GM23338 (cell line): ENCODE measurements around the gene TDP2. TPM values are rescaled to one million over a fixed set of nuclear protein-coding genes. Genes with fewer than 3 reads are reported as not detected.

ENCODE experiments used
- ATAC-seq: fragments of 200-7000 bp; cut with Tn5 transposase; 3 replicates; pipeline ENCODE4 v1.9.1; 2020
- DNase-seq: peaks from one replicate; pipeline ENCODE4 v3.0.0-alpha.2; 2015; ENCODE audit warnings: low spot score
- H2AFZ ChIP-seq: fragments of 200-600 bp; sonication (generic); 2 replicates; pipeline ENCODE4 v1.8.0; 2016; ENCODE audit warnings: antibody characterized with exemption, mild to moderate bottlenecking, moderate library complexity
- H3F3A ChIP-seq: fragments of 200-600 bp; sonication (generic); replicated peaks from 2 replicates; pipeline ENCODE4 v1.8.0; 2017; ENCODE audit warnings: antibody characterized with exemption, mixed run types, low read depth
- H3K27ac ChIP-seq: fragments of 200-600 bp; sonication (generic); 2 replicates; pipeline ENCODE4 v1.6.1; 2016; ENCODE audit warnings: low read depth
- H3K27me3 ChIP-seq: fragments of 200-600 bp; sonication (generic); 2 replicates; pipeline ENCODE4 v1.8.0; 2016; ENCODE audit warnings: mild to moderate bottlenecking, mixed run types, moderate library complexity; ENCODE audit not compliant: insufficient read depth
- H3K36me3 ChIP-seq: fragments of 200-600 bp; sonication (generic); 2 replicates; pipeline ENCODE4 v1.8.0; 2016; ENCODE audit warnings: mild to moderate bottlenecking; ENCODE audit not compliant: insufficient read depth
- H3K4me1 ChIP-seq: fragments of 200-600 bp; sonication (generic); 2 replicates; pipeline ENCODE4 v1.8.0; 2016; ENCODE audit warnings: mild to moderate bottlenecking, moderate library complexity; ENCODE audit not compliant: insufficient read depth
- H3K4me2 ChIP-seq: fragments of 200-600 bp; sonication (generic); 2 replicates; pipeline ENCODE4 v1.7.1; 2017; ENCODE audit warnings: mixed run types
- H3K4me3 ChIP-seq: fragments of 200-600 bp; sonication (generic); 2 replicates; pipeline ENCODE4 v1.6.1; 2016; ENCODE audit warnings: mixed run types
- H3K79me2 ChIP-seq: fragments of 200-600 bp; sonication (generic); replicated peaks from 2 replicates; pipeline ENCODE4 v1.8.0; 2017; ENCODE audit warnings: mild to moderate bottlenecking; ENCODE audit not compliant: insufficient read depth
- H3K9me2 ChIP-seq: fragments of 200-600 bp; sonication (generic); 2 replicates; pipeline ENCODE4 v1.8.0; 2017; ENCODE audit not compliant: insufficient read depth
- H4K20me1 ChIP-seq: fragments of 200-600 bp; sonication (generic); replicated peaks from 2 replicates; pipeline ENCODE4 v1.8.0; 2017; ENCODE audit warnings: mild to moderate bottlenecking; ENCODE audit not compliant: insufficient read depth
- H3K27ac Mint-ChIP-seq: 2 replicates; pipeline ENCODE4 v1.8.0; 2020; ENCODE audit warnings: inconsistent platforms, mild to moderate bottlenecking, moderate library complexity, mixed read lengths
- H3K27me3 Mint-ChIP-seq: 3 replicates; pipeline ENCODE4 v1.8.0; 2022; ENCODE audit warnings: low read depth, mild to moderate bottlenecking, moderate library complexity, mixed read lengths, inconsistent platforms; ENCODE audit not compliant: insufficient read depth, poor library complexity
- H3K36me3 Mint-ChIP-seq: 3 replicates; pipeline ENCODE4 v1.8.0; 2021; ENCODE audit warnings: low read depth, mild to moderate bottlenecking, inconsistent platforms, moderate library complexity, mixed read lengths
- H3K4me1 Mint-ChIP-seq: 3 replicates; pipeline ENCODE4 v1.8.0; 2020; ENCODE audit warnings: mild to moderate bottlenecking, inconsistent platforms, mixed read lengths
- H3K4me3 Mint-ChIP-seq: 3 replicates; pipeline ENCODE4 v1.8.0; 2021; ENCODE audit warnings: moderate library complexity, mild to moderate bottlenecking, inconsistent platforms, mixed read lengths
- H3K9me3 Mint-ChIP-seq: 3 replicates; pipeline ENCODE4 v1.8.0; 2020; ENCODE audit warnings: moderate library complexity, mild to moderate bottlenecking, inconsistent platforms, mixed read lengths
- CREB1 ChIP-seq: fragments of 250-450 bp; sonication (Bioruptor Pico); IDR thresholded peaks from 2 replicates; pipeline ENCODE4 v1.5.0; 2020; ENCODE audit warnings: low read depth, mild to moderate bottlenecking, moderate library complexity
- EZH2 ChIP-seq: fragments of 200-600 bp; sonication (generic); IDR thresholded peaks from one replicate; pipeline ENCODE4 v1.8.0; 2017; ENCODE audit warnings: antibody characterized with exemption, mild to moderate bottlenecking, low read depth; ENCODE audit not compliant: unreplicated experiment
- NANOG ChIP-seq: IDR thresholded peaks from 2 replicates; pipeline ENCODE4 v1.6.1; 2016; ENCODE audit warnings: antibody characterized with exemption, borderline replicate concordance
- POLR2AphosphoS5 ChIP-seq: IDR thresholded peaks from 2 replicates; pipeline ENCODE4 v1.6.1; 2016; ENCODE audit warnings: antibody characterized with exemption, low read depth
- STAT1 ChIP-seq: IDR thresholded peaks from one replicate; pipeline ENCODE4 v1.6.1; 2016; ENCODE audit warnings: antibody characterized with exemption; ENCODE audit not compliant: unreplicated experiment
- ZNF114 ChIP-seq: fragments of 250-450 bp; sonication (Bioruptor Pico); IDR thresholded peaks from 2 replicates; pipeline ENCODE4 v1.5.0; 2020; ENCODE audit warnings: mild to moderate bottlenecking, moderate library complexity
- ZNF462 ChIP-seq: fragments of 250-450 bp; sonication (Bioruptor Pico); IDR thresholded peaks from 2 replicates; pipeline ENCODE4 v1.5.0; 2020; ENCODE audit warnings: mild to moderate bottlenecking, moderate library complexity
- polyA plus RNA-seq: library from polyadenylated mRNA; unstranded; fragments of >200 nt; fragmentation: Nextera tagmentation; extraction: Ambion mirVana; gene quantifications from 2 replicates; pipeline ENCODE4 v1.2.1, GENCODE V29; 2016
- total RNA-seq: library from RNA; depleted of rRNA; stranded (reverse); fragments of >200 nt; shearing (Covaris generic); gene quantifications from 2 replicates; pipeline ENCODE4 v1.2.3, GENCODE V29; 2014
- TF ChIP-seq, protein P1 (sequence below), 2 experiments: fragments of 200-600 bp in 1 of 2; sonication (generic) in 1 of 2; conservative IDR thresholded peaks; 2 replicates each; pipeline versions ENCODE4 v1.5.1 to v1.6.1; 2016 to 2017; ENCODE audit warnings: antibody characterized with exemption in 2 of 2, low read depth in 2 of 2, mild to moderate bottlenecking in 2 of 2, moderate library complexity in 1 of 2

TDP2 gene
- total and polyA plus RNA-seq, 2 experiments from 2014 or later: 46.8 to 47.8 TPM

DNA sequence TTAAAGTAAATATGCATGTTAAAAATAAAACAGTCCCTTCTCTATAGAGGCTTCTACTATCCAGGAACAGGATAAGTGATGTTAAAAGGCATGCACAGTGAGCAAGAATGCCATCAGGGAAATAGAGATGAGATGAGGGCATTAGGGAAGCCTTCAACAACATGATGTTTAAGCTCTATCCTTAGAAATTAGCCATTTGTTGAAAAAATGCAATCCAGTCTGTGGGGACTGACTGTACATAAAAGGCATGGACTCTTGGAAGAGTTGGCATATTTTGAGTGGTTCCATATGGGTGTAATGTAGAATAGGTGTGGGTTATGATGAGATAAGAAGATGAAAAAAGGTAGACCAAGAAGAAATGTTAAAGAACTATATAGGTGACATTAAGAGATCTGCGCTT lies 26.5 kb downstream of the TDP2 start (continued):
- TF ChIP-seq ZNF462 (CRISPR knock-in tag): no peak
- TF ChIP-seq EZH2: no peak
- no peak for TF ChIP-seq NANOG
- TF ChIP-seq, protein P1, sequence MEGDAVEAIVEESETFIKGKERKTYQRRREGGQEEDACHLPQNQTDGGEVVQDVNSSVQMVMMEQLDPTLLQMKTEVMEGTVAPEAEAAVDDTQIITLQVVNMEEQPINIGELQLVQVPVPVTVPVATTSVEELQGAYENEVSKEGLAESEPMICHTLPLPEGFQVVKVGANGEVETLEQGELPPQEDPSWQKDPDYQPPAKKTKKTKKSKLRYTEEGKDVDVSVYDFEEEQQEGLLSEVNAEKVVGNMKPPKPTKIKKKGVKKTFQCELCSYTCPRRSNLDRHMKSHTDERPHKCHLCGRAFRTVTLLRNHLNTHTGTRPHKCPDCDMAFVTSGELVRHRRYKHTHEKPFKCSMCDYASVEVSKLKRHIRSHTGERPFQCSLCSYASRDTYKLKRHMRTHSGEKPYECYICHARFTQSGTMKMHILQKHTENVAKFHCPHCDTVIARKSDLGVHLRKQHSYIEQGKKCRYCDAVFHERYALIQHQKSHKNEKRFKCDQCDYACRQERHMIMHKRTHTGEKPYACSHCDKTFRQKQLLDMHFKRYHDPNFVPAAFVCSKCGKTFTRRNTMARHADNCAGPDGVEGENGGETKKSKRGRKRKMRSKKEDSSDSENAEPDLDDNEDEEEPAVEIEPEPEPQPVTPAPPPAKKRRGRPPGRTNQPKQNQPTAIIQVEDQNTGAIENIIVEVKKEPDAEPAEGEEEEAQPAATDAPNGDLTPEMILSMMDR (conservative IDR thresholded peaks at IDR 0.05; ENCODE audit: low read depth in 2 of 2): no peak
- no peak for TF ChIP-seq ZNF114

GRCh38 chr6:24636681-24637080 lies 30.0 kb downstream of the TDP2 start:
- Histone ChIP-seq H3K4me2 (no peak overlapping the region), H3F3A (no peaks in the 10 kb centered on the region), H3K27ac (no peak overlapping the region), H3K36me3 (no peaks in the 10 kb centered on the region), H3K4me1 (0 out of 2 replicates have a peak, but pooled peaks cover 8% of the 10 kb centered on the region), H3K79me2 (no peaks in the 10 kb centered on the region), H3K9me2 (no peaks in the 10 kb centered on the region), H3K4me3 (no peak overlapping the region), H3K27me3 (no peaks in the 10 kb centered on the region), H2AFZ (no peak overlapping the region), H4K20me1 (no peaks in the 10 kb centered on the region)
- no peaks in the 10 kb centered on the region for H3K27me3 Mint-ChIP-seq
- DNase-seq (no peak), ATAC-seq (no peak)
- peaks cover 18% of the 10 kb centered on the region for H3K4me1 Mint-ChIP-seq
- TF ChIP-seq STAT1: no peak
- no peak for TF ChIP-seq ZNF462 (CRISPR knock-in tag)
- TF ChIP-seq CREB1 (CRISPR knock-in tag): no peak
- no peak for TF ChIP-seq POLR2AphosphoS5
- no peak for TF ChIP-seq EZH2
- no peak overlapping the region for H3K4me3 Mint-ChIP-seq
- H3K9me3 Mint-ChIP-seq: peaks cover 19% of the 10 kb centered on the region; the same call in 1 of the 3 replicates
- H3K36me3 Mint-ChIP-seq: peaks cover 14% of the 10 kb centered on the region; the same call in 1 of the 3 replicates
- no peak overlapping the region for H3K27ac Mint-ChIP-seq
